ENCODE data around the gene ACOX1. TPM values are rescaled to one million over a fixed set of nuclear protein-coding genes. Genes with fewer than 3 reads are reported as not detected.

Gene ACOX1
- total RNA-seq, 1 donor from 2014 or later: 22.3 TPM

DNA sequence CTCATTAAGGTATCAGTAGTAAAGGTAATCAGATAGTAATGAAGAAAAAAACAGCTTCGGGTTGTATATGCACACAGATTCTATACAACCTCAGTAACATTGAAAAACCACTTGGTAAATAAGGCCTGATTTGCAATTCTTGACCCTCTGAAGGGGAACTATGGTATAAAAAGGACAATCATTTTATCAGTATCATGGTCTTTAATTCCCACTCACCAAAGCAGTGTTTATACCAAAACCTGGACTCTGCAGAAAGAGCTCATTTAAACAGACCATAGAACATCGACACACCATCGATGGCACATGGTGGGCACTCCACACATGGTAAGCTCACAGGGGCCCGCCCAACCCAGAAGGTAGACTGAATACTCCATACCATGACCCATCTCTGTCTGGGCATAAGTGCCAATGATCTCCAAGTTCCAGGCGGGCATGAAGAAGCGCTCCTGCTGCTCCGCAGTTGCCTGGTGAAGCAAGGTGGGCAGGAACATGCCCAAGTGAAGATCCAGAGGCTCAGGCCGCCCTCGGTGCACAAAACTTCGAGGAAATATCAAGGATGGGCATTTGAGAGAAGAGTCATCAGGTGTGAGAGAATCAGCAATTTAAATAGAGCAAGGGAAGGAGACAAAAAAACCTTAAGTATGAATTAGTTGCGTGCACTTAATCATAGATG is 19.0 kb downstream of the ACOX1 start:
- no peaks in the 10 kb centered on the region for H3K27me3 Mint-ChIP-seq (ENCODE audit: low read depth)
- H3K4me1 Mint-ChIP-seq: no peaks in the 10 kb centered on the region
- H3K4me3 Mint-ChIP-seq: no peak overlapping the region
- TF ChIP-seq, protein P1, sequence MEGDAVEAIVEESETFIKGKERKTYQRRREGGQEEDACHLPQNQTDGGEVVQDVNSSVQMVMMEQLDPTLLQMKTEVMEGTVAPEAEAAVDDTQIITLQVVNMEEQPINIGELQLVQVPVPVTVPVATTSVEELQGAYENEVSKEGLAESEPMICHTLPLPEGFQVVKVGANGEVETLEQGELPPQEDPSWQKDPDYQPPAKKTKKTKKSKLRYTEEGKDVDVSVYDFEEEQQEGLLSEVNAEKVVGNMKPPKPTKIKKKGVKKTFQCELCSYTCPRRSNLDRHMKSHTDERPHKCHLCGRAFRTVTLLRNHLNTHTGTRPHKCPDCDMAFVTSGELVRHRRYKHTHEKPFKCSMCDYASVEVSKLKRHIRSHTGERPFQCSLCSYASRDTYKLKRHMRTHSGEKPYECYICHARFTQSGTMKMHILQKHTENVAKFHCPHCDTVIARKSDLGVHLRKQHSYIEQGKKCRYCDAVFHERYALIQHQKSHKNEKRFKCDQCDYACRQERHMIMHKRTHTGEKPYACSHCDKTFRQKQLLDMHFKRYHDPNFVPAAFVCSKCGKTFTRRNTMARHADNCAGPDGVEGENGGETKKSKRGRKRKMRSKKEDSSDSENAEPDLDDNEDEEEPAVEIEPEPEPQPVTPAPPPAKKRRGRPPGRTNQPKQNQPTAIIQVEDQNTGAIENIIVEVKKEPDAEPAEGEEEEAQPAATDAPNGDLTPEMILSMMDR (conservative IDR thresholded peaks at IDR 0.05): no peak
- no peak overlapping the region for H3K27ac Mint-ChIP-seq (ENCODE audit: unreplicated experiment)
- no peaks in the 10 kb centered on the region for H3K9me3 Mint-ChIP-seq
- no peak for DNase-seq (ENCODE audit: low read depth, low spot score)
- H3K36me3 Mint-ChIP-seq (ENCODE audit: low read depth): peaks cover 3% of the 10 kb centered on the region

DNA sequence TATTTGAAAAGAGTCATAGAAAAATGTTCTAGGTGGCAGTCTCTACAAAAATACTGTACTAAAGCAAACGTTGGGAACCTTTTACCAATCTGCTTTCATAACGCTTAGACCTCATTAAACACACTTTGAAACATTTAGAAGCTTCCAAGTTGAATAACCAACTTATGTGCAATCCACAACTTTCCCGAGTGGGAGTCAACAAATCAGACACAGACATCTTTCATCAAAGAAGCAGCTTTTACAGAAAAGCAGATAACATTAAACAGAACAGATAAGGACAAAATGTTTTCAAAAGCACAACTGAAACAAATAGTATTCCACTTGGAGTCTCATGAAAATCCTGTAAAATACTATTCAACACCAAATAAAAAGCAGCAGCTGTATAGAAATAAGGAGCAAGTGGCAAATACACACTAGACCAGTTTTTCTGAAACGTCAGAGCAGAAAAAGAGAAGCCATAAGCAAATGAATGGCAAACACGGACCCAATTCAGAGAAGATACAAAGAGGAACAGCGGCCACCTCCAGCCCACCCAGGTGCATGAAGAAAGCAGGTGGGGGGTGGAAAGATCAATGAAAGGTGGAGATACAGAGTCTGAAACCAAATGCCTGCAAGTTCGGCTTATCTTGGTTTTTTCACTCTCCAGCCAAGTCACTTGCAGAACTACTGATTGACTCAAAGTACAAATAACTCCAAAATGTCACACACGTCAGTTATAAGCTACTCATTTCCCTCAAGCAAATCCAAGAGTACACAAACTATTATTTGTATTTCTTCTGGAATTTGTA is 19.7 kb downstream of the ACOX1 start:
- Mint-ChIP-seq H3K4me3 (no peak overlapping the region), H3K27ac (ENCODE audit: unreplicated experiment) (no peak overlapping the region)
- no peak for DNase-seq (ENCODE audit: low read depth, low spot score)

DNA sequence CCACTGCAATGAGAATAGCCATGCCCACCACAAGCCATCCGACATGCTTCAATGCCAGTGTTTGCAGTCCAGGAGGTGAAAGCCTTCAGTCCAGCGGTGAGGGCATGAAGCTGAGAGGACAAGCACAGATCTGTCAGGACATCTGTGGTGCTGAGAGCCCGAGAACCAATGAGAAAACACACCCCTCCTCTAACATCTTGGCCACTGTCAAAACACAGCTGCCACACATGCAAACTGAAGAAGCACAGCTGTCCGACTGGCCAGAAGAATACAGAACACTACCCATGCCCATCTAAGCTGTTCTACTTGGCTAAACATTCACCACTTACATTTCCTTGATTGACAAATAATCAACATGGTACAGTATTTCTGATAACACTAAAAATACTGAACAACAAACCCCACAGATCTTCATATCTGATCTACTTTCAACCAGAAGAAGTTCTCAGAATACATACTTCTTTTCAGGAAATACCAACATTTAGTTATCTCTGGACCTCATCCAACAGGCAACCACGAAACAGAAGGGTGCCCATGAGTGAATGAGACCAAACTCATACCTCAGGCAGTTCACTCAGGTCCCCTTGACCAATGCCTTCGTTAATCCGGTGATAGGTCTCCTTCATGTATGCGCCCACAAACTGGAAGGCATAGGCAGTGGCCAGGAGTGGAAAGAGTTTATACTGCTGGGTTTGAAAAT is 28.0 kb downstream of the ACOX1 start:
- H3K27ac Mint-ChIP-seq (ENCODE audit: unreplicated experiment): no peak overlapping the region
- no peaks in the 10 kb centered on the region for H3K9me3 Mint-ChIP-seq
- no peak overlapping the region for H3K4me3 Mint-ChIP-seq
- DNase-seq (ENCODE audit: low read depth, low spot score): no peak
- TF ChIP-seq, protein P1 (conservative IDR thresholded peaks at IDR 0.05): no peak
- H3K27me3 Mint-ChIP-seq (ENCODE audit: low read depth): no peaks in the 10 kb centered on the region
- peaks cover 8% of the 10 kb centered on the region for H3K36me3 Mint-ChIP-seq (ENCODE audit: low read depth)
- H3K4me1 Mint-ChIP-seq: no peaks in the 10 kb centered on the region

More for the DNA sequence above, 19.7 kb downstream of the ACOX1 start:
- no peaks in the 10 kb centered on the region for H3K27me3 Mint-ChIP-seq (ENCODE audit: low read depth)
- no peaks in the 10 kb centered on the region for H3K9me3 Mint-ChIP-seq
- no peaks in the 10 kb centered on the region for H3K4me1 Mint-ChIP-seq
- TF ChIP-seq, protein P1 (conservative IDR thresholded peaks at IDR 0.05): no peak
- H3K36me3 Mint-ChIP-seq (ENCODE audit: low read depth): peaks cover 3% of the 10 kb centered on the region

DNA sequence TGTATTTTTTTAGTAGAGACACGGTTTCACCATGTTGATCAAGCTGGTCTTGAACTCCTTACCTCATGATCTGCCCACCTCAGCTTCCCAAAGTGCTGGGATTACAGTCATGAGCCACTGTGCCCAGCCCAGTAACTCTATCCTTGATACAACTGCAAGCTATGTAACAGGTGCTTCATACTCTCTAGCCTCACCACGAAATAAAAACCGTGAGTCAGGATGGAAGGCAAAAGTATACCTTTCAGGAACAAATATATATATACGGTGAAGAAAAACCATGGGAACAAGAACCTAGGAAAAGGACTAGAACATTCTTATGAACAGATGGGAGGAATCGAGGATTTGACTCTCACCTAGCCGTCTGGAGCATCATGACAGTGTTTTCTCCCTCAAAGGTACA is 28.5 kb downstream of the ACOX1 start:
- Mint-ChIP-seq H3K27me3 (ENCODE audit: low read depth) (no peaks in the 10 kb centered on the region), H3K4me1 (no peaks in the 10 kb centered on the region), H3K27ac (ENCODE audit: unreplicated experiment) (no peak overlapping the region), H3K4me3 (no peak overlapping the region), H3K36me3 (ENCODE audit: low read depth) (peaks cover 5% of the 10 kb centered on the region), H3K9me3 (no peaks in the 10 kb centered on the region)
- TF ChIP-seq, protein P1 (conservative IDR thresholded peaks at IDR 0.05): no peak
- no peak for DNase-seq (ENCODE audit: low read depth, low spot score)

DNA sequence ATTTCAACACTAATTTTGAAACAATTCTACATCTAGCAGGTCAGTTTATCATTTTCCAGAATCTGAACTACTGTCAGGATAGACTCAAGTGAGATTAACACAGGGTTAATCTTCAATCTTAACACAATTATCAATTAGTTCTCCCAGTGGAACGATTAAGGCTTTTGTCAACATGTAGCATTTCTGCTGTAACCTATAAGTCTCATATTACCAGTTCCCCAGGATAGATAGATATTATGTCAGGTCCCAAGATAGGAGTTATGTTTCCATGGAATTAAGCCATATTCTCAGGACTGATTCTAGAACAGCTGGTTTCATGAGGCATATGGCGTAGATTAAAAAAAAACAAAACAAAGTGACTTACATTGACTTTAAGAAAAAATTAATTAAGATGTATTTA is 33.8 kb downstream of the ACOX1 start:
- Mint-ChIP-seq H3K27me3 (ENCODE audit: low read depth) (no peaks in the 10 kb centered on the region), H3K36me3 (ENCODE audit: low read depth) (peaks cover 5% of the 10 kb centered on the region), H3K27ac (ENCODE audit: unreplicated experiment) (no peak overlapping the region), H3K4me3 (no peak overlapping the region), H3K4me1 (peaks cover 14% of the 10 kb centered on the region), H3K9me3 (no peaks in the 10 kb centered on the region)
- DNase-seq (ENCODE audit: low read depth, low spot score): no peak
- TF ChIP-seq, protein P1 (conservative IDR thresholded peaks at IDR 0.05): no peak
